ENCODE results near the gene ERMARD.

The ERMARD gene

DNA sequence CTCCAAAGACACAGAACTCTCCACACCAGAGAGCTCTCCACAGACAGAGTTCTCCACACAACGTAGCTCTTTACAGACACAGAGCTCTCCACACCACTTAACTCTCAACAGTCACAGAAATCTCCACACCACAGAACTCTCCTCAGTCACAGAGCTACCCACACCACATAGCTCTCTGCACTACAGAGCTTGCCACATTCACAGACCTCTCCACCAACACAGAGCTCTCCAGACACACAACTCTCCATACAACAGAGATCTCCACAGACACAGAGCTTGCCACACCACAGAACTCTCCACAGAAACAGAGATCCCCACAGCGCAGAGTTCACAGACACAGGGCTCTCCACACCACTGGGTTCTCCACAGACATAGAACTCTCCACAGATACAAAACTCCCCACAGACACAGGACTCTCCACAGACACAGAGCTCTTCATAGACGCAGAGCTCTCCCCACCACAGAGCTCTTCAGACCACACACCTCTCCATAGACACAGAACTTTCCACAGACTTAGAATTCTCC lies 52.5 kb downstream of the ERMARD start:
- DNase-seq = no peak

DNA sequence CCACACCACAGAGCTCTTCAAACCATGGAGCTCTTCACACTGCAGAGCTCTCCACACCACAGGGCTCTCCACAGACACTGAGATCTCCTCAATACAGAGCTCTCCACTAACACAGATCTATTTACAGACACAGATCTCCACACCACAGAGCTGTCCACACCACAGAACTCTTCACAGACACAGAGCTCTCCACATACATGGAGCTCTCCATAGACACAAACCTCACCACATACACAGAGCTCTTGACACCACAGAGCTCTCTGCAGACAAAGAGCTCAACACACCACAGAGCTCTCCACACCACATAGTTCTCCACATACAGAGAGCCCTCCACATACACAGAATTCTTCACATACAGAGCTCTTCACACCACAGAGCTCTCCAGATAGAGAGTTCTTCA lies 53.0 kb downstream of the ERMARD start:
- no peak for DNase-seq

- no peak for DNase-seq
Measured at GRCh38 chr6:169805242-169805838, 53.9 kb downstream of the ERMARD start.

DNA sequence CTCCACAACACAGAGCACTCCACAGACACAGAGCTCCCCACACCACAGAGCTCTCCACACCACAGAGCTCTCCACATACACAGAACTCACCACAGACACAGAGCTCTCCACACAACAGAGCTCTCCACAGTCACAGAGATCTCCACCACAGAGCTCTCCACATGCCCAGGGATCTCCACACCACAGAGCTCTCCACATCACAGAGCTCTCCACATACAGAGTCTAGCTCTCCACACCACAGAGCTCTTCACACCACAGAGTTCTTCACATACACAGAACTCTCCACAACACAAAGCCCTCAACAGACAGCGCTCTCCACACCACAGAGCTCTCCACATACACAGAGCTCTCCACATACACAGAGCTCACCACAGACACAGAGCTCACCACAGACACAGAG lies 55.3 kb downstream of the ERMARD start:
- DNase-seq = no peak

DNA sequence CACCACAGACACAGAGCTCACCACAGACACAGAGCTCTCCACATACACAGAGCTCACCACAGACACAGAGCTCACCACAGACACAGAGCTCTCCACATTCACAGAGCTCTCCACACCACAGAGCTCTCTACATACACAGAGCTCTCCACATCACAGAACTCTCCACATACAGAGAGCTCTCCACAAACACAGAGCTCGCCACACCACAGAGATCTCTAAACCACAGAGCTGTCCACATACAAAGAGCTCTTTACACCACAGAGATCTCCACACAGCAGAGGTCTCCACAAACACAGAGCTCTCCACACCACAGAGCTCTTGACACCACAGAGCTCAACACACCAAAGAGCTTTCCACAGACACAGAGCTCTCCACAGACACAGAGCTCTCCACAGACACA lies 55.8 kb downstream of the ERMARD start:
- no peak for DNase-seq

DNA sequence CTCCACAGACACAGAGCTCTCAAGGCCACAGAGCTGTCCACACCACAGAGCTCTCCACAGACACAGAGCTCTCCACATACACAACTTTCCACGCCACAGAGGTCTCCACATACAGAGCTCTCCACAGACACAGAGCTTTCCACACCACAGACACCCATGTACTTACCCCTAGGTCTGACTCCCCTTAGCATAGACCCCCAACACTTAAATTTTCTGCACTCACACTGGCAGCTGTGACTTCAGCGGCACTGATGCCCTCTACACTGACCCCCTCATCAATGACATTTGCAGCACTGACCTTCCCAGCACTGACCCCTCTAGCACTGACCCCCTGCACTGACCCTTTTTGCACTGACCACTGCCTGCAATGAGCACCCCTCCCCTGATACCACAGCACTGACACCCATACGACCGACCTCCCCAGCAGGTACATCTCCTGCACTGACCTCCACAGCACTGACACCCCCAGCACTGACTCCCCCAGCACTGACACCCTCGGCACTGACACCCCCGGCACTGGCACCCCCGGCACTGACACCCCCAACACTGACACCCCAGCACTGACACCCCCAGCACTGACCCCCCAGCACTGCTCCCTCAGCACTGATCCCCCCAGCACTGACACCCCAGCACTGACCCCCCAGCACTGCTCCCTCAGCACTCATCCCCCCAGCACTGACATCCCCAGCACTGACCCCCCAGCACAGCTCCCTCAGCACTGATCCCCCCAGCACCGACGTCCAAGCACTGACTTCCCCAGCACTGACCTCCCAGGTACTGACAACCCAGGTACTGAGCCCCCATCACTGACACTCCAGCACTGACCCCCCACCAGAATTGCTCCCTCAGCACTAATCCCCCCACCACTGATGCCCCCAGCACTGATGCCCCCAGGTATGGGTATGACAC lies 56.5 kb downstream of the ERMARD start:
- DNase-seq = no peak

- no peak for DNase-seq
Measured at GRCh38 chr6:169808608-169808967, 57.2 kb downstream of the ERMARD start.

DNA sequence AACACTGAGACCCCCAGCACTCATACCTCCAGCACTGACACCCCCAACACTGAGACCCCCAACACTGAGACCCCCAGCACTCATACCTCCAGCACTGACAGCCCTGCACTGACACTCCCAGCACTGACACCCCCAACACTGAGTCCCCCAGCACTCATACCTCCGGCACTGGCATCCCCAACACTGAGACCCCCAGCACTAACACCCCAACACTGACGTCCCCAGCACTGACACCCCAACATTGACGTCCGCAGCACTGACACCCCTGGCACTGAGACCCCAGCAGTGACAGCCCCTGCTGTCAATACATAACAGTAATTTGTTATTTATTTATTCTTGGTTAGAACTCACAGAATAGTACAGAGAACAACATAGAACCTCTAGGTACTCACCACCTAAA lies 58.0 kb downstream of the ERMARD start:
- DNase-seq = no peak

- DNase-seq = no peak
Measured at GRCh38 chr6:169810066-169810989, 58.9 kb downstream of the ERMARD start.

DNA sequence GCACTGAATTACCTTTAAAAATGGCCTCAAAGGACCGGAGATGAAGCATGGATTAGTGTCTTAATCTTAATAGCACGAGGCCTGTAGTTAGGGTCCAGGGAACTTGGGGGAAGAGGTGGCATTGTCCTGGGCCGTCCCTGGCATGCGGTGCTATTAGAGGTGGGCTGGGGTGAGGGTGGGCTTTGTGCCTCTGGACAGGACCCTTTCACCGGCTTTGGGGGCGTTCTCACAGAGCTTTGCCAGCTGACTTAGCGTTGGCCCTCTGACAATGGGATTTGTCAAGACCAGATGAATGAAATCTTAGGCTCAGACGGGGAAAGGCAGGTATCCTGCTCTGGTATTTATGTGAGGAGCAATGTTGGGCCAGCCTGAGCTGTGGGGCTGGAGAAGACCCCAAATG lies 59.6 kb downstream of the ERMARD start:
- no peak for DNase-seq

DNA sequence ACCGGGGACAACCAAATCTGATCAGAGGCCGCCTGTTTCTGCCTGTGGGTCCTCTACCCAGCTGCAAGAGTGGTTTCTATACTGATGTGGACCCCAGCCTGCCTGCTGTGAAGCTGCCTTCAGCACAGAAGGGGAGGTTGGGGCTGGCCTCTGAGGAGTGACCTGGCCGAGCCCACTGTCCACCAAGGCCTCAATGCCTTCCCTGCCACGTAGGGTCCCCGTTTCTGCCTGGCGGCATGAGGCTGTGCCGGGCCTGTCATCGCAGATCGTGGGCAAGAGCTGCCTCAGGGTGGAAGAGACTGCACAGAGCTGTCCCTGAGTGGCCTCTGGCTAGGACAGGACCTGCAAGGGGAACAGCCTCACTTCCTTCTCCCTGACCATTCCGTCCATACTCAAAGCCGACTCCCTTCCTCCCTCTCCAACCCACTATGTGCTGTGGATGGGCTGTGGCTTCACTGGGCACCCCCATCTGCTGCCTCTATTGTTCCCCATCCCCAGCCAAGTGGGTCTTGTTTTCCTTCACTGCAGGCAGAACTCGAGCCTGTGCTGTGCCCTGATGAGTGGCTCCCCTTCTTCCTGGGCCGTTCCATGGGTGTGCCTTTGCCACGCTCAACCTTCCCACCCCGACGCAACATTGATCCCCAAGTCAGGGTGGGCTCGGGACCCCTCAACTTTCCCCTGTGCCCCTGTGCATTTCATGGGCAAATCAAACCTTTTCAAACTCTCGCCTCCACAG lies 60.3 kb downstream of the ERMARD start:
- no peak for DNase-seq

- DNase-seq = no peak
Measured at GRCh38 chr6:169812257-169812644, 60.8 kb downstream of the ERMARD start.

GRCh38 chr6:169813969-169814368 lies 62.5 kb downstream of the ERMARD start:
- DNase-seq = no peak

- no peak for DNase-seq
Measured at GRCh38 chr6:169816054-169816453, 64.6 kb downstream of the ERMARD start.

DNA sequence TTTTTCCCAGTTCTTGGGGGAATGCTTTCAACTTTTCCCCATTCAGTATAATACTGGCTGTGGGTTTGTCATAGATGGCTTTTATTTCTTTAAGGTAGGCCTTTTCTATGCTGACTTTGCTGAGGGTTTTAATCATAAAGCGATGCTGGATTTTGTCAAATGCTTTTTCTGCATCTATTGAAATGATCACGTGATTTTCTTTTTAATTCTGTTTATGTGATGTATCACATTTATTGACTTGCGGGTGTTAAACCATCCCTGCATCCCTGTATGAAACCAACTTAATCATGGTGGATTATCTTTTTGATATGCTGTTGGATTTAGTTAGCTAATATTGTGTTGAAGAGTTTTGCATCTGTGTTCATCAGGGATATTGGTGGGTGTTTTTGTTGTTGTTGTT lies 65.6 kb downstream of the ERMARD start:
- DNase-seq = no peak

DNA sequence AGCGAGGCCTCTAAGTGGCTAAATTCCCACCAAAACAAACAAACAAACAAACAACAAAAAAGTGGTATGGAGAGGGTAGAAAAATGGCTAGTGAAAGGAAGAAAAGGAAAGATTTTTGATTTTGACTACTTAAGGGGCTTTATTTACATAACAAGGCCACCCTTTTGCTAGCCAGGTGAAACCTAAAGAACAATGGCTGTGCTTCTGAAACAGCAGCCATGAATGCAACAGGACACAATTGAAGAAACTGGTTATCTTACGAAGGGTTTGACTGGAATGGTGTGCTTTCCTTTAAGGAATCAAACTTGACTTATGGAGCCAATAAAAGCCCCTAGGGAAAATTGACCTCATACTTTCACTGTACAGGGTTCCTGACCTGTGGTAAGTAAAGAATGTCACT lies 68.9 kb downstream of the ERMARD start:
- no peak for DNase-seq

GRCh38 chr6:169824021-169824420 lies 72.6 kb downstream of the ERMARD start:
- no peak for DNase-seq

DNA sequence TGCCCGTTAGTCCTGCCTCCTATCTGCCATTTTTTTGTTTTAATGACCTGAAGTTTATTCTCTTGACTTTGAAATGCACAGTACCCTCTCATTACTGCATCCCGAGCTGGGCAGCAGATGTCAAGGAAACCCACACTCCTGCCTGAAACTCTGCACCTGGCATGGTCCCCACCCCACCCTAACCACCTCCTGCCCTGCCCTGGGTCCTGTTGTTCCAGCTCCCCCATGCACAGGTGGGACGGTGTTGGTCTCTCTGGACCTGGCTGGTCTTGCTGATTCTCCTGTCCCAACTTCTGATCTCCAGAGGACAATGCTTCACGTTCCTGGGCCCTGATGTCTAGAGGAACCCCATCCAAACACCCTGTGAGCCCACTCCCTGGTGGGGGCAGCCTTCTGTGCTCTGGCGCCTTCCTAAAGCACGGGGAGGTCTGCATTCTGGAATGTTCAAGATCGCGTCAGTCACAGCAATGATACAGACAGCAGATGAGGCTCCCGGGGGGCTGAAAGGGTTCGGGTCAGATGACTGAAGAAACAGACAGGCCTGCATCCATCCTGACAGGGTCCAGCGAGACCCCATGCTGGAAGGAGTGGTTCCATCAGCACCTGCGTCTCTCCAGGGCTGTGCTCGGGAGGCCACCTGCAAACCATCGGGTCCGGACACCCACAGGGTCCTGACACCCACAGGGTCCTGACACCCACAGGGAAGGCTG lies 73.6 kb downstream of the ERMARD start:
- DNase-seq = no peak

GRCh38 chr6:169825558-169826225 lies 74.3 kb downstream of the ERMARD start:
- DNase-seq = no peak

GRCh38 chr6:169826697-169827096 lies 75.3 kb downstream of the ERMARD start:
- no peak for DNase-seq

- no peak for DNase-seq
Measured at GRCh38 chr6:169827290-169827717, 75.9 kb downstream of the ERMARD start.
